Panc1 (cell line): ENCODE measurements around the gene PRODH2. TPM values are rescaled to one million over a fixed set of nuclear protein-coding genes. Genes with fewer than 3 reads are reported as not detected.

ENCODE experiments used
- ATAC-seq: fragments of 200-7000 bp; cut with Tn5 transposase; 2 replicates; pipeline ENCODE4 v1.9.1; 2020; ENCODE audit warnings: mild to moderate bottlenecking, moderate library complexity
- BruUV-seq: library from RNA; stranded (reverse); fragments of 400-500 nt; replicated peaks from 2 replicates; lab custom pipeline; 2021; lab: Mats Ljungman, UMichigan
- CTCF ChIA-PET: fragments of 300-600 bp; sonication (Branson Sonifier 250); formaldehyde crosslinking; loops from one replicate; lab custom pipeline; 2022; ENCODE audit warnings: antibody characterized with exemption; lab: Charles Lee
- POLR2A ChIA-PET: fragments of 300-600 bp; sonication (Branson Sonifier 250); formaldehyde crosslinking; loops from one replicate; lab custom pipeline; 2022; ENCODE audit warnings: antibody characterized with exemption; lab: Charles Lee
- DNase-seq: peaks from one replicate; pipeline ENCODE4 v3.0.0-alpha.2; 2010; ENCODE audit warnings: low read depth, low spot score
- H3K27ac ChIP-seq: 2 replicates; pipeline ENCODE4 v1.5.1; 2011; ENCODE audit warnings: mild to moderate bottlenecking, low read length, inconsistent platforms
- H3K27me3 ChIP-seq: fragments of 200-500 bp; sonication (Bioruptor generic); 2 replicates; pipeline ENCODE4 v1.6.0; 2014; ENCODE audit warnings: low read length, inconsistent platforms; ENCODE audit not compliant: control insufficient read depth, insufficient read depth
- H3K36me3 ChIP-seq: fragments of 200-500 bp; sonication (Bioruptor generic); 2 replicates; pipeline ENCODE4 v1.5.1; 2014; ENCODE audit warnings: inconsistent platforms, mild to moderate bottlenecking, low read length, moderate library complexity; ENCODE audit not compliant: control insufficient read depth, insufficient read depth
- H3K4me1 ChIP-seq: 2 replicates; pipeline ENCODE4 v1.5.1; 2011; ENCODE audit warnings: inconsistent platforms, mild to moderate bottlenecking, low read length, moderate library complexity; ENCODE audit not compliant: control insufficient read depth, insufficient read depth
- H3K4me3 ChIP-seq, 2 experiments: 2 replicates each; pipeline ENCODE4 v1.5.1; 2011 to 2012; ENCODE audit warnings: low read depth in 2 of 2, low read length in 2 of 2, mild to moderate bottlenecking in 2 of 2, inconsistent platforms in 1 of 2, moderate library complexity in 1 of 2
- H3K9me3 ChIP-seq: fragments of 200-500 bp; sonication (Bioruptor generic); 2 replicates; pipeline ENCODE4 v1.5.1; 2014; ENCODE audit warnings: low read depth, mild to moderate bottlenecking, inconsistent platforms, low read length, moderate library complexity; ENCODE audit not compliant: control insufficient read depth, insufficient read depth
- POLR2AphosphoS5 ChIP-seq: IDR thresholded peaks from 2 replicates; pipeline ENCODE4 v1.6.1; 2012; ENCODE audit warnings: mild to moderate bottlenecking, low read depth, low read length, moderate library complexity
- SIN3A ChIP-seq: IDR thresholded peaks from 2 replicates; pipeline ENCODE4 v1.6.1; 2012; ENCODE audit warnings: low read depth, mild to moderate bottlenecking, low read length, moderate library complexity, borderline replicate concordance; ENCODE audit not compliant: insufficient read depth
- TCF7L2 ChIP-seq: IDR thresholded peaks from 2 replicates; pipeline ENCODE4 v1.6.1; 2011; ENCODE audit warnings: mild to moderate bottlenecking, low read depth, low read length, inconsistent platforms
- in situ Hi-C: cut with HindIII; loops from 2 replicates; pipeline ENCODE4 v1.10.0; 2016; ENCODE audit warnings: low sequenced_read_pairs, low pct_unique_long_range_greater_than_20kb
- intact Hi-C: fragments of 100-400 bp; cut with micrococcal nuclease; formaldehyde crosslinking; loops from one replicate; pipeline ENCODE4 v1.10.0; 2022; ENCODE audit not compliant: unreplicated experiment
- total RNA-seq: library from RNA; stranded (reverse); gene quantifications from one replicate; pipeline ENCODE4 v1.2.1, GENCODE V29; 2021; ENCODE audit not compliant: unreplicated experiment
- TF ChIP-seq, protein P1 (sequence below), 2 experiments: IDR thresholded peaks; 2 replicates each; pipeline ENCODE4 v1.6.1; 2011 to 2012; ENCODE audit warnings: low read depth in 2 of 2, control low read depth in 1 of 2, low read length in 1 of 2, mild to moderate bottlenecking in 1 of 2, moderate library complexity in 1 of 2; ENCODE audit not compliant: insufficient read depth in 1 of 2
- TF ChIP-seq, protein P2 (sequence below): fragments of 450-650 bp; IDR thresholded peaks from 2 replicates; pipeline ENCODE4 v1.5.1; 2017; ENCODE audit warnings: mild to moderate bottlenecking

The PRODH2 gene
- total RNA-seq, 1 experiment from 2014 or later: not detected

DNA sequence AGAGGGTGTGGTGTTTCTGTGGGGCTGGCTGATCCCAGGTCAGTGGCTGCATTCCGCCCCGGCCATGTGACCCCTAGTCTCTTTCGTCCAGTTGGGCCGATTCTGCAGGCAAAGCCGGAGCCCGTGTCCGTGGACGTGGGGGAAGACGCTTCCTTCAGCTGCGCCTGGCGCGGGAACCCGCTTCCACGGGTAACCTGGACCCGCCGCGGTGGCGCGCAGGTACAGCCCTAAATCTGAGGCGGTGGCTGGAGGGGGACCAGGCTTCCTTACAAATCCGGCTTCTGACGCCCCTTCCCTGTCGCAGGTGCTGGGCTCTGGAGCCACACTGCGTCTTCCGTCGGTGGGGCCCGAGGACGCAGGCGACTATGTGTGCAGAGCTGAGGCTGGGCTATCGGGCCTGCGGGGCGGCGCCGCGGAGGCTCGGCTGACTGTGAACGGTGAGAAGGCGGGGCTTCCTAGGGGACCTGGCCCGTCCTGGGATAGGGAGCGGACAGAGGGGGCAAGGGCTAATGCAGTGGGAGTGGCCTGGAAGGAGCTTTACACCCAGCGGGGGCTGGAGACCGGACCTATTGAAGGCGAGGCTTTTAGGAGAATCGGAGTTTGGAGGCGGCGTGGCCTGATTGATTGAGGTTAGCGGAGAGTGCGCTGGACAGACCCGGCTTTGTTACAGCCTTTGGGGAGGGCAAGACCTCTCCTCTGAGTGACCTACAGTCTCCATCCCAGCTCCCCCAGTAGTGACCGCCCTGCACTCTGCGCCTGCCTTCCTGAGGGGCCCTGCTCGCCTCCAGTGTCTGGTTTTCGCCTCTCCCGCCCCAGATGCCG is 48.4 kb upstream of the PRODH2 start:
- Histone ChIP-seq H3K4me1 (peaks cover 6% of the 10 kb centered on the region; the same call in 1 of the 2 replicates), H3K27ac (no peak overlapping the region), H3K27me3 (no peaks in the 10 kb centered on the region), H3K4me3 (no peak overlapping the region), H3K36me3 (no peaks in the 10 kb centered on the region), H3K9me3 (no peaks in the 10 kb centered on the region)
- ChIA-PET CTCF (no interaction called here), POLR2A (no interaction called here)
- ATAC-seq: no peak
- in situ Hi-C loops: no loop called here
- intact Hi-C loops: no loop called here
- TF ChIP-seq SIN3A (no peak), POLR2AphosphoS5 (no peak)
- TF ChIP-seq, protein P1, sequence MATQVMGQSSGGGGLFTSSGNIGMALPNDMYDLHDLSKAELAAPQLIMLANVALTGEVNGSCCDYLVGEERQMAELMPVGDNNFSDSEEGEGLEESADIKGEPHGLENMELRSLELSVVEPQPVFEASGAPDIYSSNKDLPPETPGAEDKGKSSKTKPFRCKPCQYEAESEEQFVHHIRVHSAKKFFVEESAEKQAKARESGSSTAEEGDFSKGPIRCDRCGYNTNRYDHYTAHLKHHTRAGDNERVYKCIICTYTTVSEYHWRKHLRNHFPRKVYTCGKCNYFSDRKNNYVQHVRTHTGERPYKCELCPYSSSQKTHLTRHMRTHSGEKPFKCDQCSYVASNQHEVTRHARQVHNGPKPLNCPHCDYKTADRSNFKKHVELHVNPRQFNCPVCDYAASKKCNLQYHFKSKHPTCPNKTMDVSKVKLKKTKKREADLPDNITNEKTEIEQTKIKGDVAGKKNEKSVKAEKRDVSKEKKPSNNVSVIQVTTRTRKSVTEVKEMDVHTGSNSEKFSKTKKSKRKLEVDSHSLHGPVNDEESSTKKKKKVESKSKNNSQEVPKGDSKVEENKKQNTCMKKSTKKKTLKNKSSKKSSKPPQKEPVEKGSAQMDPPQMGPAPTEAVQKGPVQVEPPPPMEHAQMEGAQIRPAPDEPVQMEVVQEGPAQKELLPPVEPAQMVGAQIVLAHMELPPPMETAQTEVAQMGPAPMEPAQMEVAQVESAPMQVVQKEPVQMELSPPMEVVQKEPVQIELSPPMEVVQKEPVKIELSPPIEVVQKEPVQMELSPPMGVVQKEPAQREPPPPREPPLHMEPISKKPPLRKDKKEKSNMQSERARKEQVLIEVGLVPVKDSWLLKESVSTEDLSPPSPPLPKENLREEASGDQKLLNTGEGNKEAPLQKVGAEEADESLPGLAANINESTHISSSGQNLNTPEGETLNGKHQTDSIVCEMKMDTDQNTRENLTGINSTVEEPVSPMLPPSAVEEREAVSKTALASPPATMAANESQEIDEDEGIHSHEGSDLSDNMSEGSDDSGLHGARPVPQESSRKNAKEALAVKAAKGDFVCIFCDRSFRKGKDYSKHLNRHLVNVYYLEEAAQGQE (IDR thresholded peaks at IDR 0.05; ENCODE audit: insufficient read depth in 1 of 2, low read depth in 2 of 2, low read length in 1 of 2): no peak
- BruUV-seq: no TSS peak
- no peak for DNase-seq

DNA sequence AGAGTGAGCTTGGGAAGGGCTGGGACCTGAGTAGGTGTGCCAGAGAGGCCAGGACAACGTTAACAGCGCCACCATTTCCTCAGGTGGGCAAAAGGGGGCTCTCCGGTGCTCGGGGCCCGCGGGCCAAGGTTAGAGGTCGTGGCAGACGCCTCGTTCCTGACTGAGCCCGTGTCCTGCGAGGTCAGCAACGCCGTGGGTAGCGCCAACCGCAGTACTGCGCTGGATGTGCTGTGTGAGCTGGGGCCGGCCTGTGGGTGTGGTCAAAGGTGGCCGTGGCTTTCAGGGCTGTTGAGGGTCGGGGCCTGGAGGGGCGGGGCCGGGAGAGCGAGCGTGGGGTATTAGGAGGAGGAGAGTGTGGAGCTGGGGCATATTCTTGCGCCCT is 47.8 kb upstream of the PRODH2 start:
- TF ChIP-seq, protein P1 (IDR thresholded peaks at IDR 0.05; ENCODE audit: insufficient read depth in 1 of 2, low read depth in 2 of 2, low read length in 1 of 2): no peak
- TF ChIP-seq TCF7L2 (no peak), SIN3A (no peak), POLR2AphosphoS5 (no peak)
- TF ChIP-seq, protein P2, sequence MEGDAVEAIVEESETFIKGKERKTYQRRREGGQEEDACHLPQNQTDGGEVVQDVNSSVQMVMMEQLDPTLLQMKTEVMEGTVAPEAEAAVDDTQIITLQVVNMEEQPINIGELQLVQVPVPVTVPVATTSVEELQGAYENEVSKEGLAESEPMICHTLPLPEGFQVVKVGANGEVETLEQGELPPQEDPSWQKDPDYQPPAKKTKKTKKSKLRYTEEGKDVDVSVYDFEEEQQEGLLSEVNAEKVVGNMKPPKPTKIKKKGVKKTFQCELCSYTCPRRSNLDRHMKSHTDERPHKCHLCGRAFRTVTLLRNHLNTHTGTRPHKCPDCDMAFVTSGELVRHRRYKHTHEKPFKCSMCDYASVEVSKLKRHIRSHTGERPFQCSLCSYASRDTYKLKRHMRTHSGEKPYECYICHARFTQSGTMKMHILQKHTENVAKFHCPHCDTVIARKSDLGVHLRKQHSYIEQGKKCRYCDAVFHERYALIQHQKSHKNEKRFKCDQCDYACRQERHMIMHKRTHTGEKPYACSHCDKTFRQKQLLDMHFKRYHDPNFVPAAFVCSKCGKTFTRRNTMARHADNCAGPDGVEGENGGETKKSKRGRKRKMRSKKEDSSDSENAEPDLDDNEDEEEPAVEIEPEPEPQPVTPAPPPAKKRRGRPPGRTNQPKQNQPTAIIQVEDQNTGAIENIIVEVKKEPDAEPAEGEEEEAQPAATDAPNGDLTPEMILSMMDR: no peak
- ChIA-PET POLR2A (no interaction called here), CTCF (no interaction called here)
- ATAC-seq (no peak), DNase-seq (no peak)
- Histone ChIP-seq H3K9me3 (no peaks in the 10 kb centered on the region), H3K4me1 (peaks cover 6% of the 10 kb centered on the region; the same call in 1 of the 2 replicates), H3K36me3 (no peaks in the 10 kb centered on the region), H3K4me3 (no peak overlapping the region), H3K27me3 (no peaks in the 10 kb centered on the region), H3K27ac (no peak overlapping the region)
- intact Hi-C loops: no loop called here
- no TSS peak for BruUV-seq
- in situ Hi-C loops: no loop called here
